ENCODE results near the gene KRT82. TPM values are rescaled to one million over a fixed set of nuclear protein-coding genes. Genes with fewer than 3 reads are reported as not detected.
"Not testable (repeated sequence)": the region's sequence is repeated elsewhere in the genome, so short reads cannot be mapped to it uniquely, and the experiment has no call there.

KRT82 gene
- total RNA-seq: not detected
- long read RNA-seq: 0 reads

GRCh38 chr12:52405922-52406385, at the start of gene KRT82:
KRT82 (minus strand) TSS chr12:52406335; CDS start chr12:52406277, 58 bp downstream.
- DNase-seq: no peak
- intact Hi-C loops (cut with DNase I): no loop called here
- ATAC-seq: no peak

GRCh38 chr12:52455821-52456220, 49.7 kb upstream of the KRT82 start:
- ATAC-seq (no peak), DNase-seq (no peak)
- intact Hi-C loops (cut with DNase I): no loop called here

- ATAC-seq (no peak), DNase-seq (no peak)
- intact Hi-C loops (cut with DNase I): no loop called here
Measured at GRCh38 chr12:52454411-52455201, 48.5 kb upstream of the KRT82 start.

GRCh38 chr12:52452101-52452500, 46.0 kb upstream of the KRT82 start, which contains the start of gene KRT6B:
KRT6B (minus strand) TSS chr12:52452146; CDS start chr12:52452078, 68 bp downstream.
- intact Hi-C loops (cut with DNase I): no loop called here
- DNase-seq (no peak), ATAC-seq (no peak)

GRCh38 chr12:52448228-52448627, 42.1 kb upstream of the KRT82 start:
- intact Hi-C loops (cut with DNase I): no loop called here
- ATAC-seq (no peak), DNase-seq (no peak)

- ATAC-seq; DNase-seq; intact Hi-C loops (cut with DNase I): not testable (repeated sequence)
Measured at GRCh38 chr12:52447196-52447595, 41.1 kb upstream of the KRT82 start.

GRCh38 chr12:52446367-52447045, 40.4 kb upstream of the KRT82 start:
- intact Hi-C loops (cut with DNase I): no loop called here
- DNase-seq: no peak
- ATAC-seq: no peak

GRCh38 chr12:52445876-52446275, 39.7 kb upstream of the KRT82 start:
- DNase-seq (no peak), ATAC-seq (no peak)
- intact Hi-C loops (cut with DNase I): no loop called here

GRCh38 chr12:52444647-52445595, 38.8 kb upstream of the KRT82 start:
- DNase-seq (no peak), ATAC-seq (no peak)
- intact Hi-C loops (cut with DNase I): no loop called here

- intact Hi-C loops (cut with DNase I): no loop called here
- ATAC-seq (no peak), DNase-seq (no peak)
Measured at GRCh38 chr12:52443966-52444365, 37.8 kb upstream of the KRT82 start.

- ATAC-seq (peak; percentile 55 to 83), DNase-seq (peak; percentile 55)
- intact Hi-C loops (cut with DNase I): no loop called here
Measured at GRCh38 chr12:52442600-52443061, 36.5 kb upstream of the KRT82 start.

GRCh38 chr12:52441320-52441911, 35.3 kb upstream of the KRT82 start:
- ATAC-seq (peak in 1 of 2 donors; percentile 20), DNase-seq (no peak)
- intact Hi-C loops (cut with DNase I): no loop called here

GRCh38 chr12:52440821-52441319, 34.7 kb upstream of the KRT82 start:
- intact Hi-C loops (cut with DNase I): no loop called here
- ATAC-seq: peak in 1 of 2 donors; percentile 6
- DNase-seq: no peak

GRCh38 chr12:52439845-52440244, 33.7 kb upstream of the KRT82 start:
- ATAC-seq (no peak), DNase-seq (no peak)
- intact Hi-C loops (cut with DNase I): no loop called here

- DNase-seq: no peak
- intact Hi-C loops (cut with DNase I): no loop called here
- no peak for ATAC-seq
Measured at GRCh38 chr12:52439420-52439819, 33.3 kb upstream of the KRT82 start.

GRCh38 chr12:52438305-52439301, 32.5 kb upstream of the KRT82 start:
- ATAC-seq (no peak), DNase-seq (no peak)
- intact Hi-C loops (cut with DNase I): no loop called here

GRCh38 chr12:52437508-52437907, 31.4 kb upstream of the KRT82 start:
- intact Hi-C loops (cut with DNase I): no loop called here
- ATAC-seq: no peak
- DNase-seq: no peak
